GM12892 (cell line): ENCODE results near the gene ABCC4.

ENCODE experiments used
- POLR2A ChIP-seq: IDR thresholded peaks from 2 replicates; pipeline ENCODE4 v1.6.1; 2011; ENCODE audit warnings: low read depth, low read length, control low read depth
- POLR2AphosphoS5 ChIP-seq: IDR thresholded peaks from 2 replicates; pipeline ENCODE4 v1.6.1; 2011; ENCODE audit warnings: low read depth, low read length, control low read depth

- TF ChIP-seq POLR2A (no peak), POLR2AphosphoS5 (no peak)
Observed at GRCh38 chr13:95035311-95036109, 265.7 kb downstream of the ABCC4 start.
